Astrocyte of the cerebellum (primary cell): ENCODE measurements around the gene RAB5B.

Experiments used
- DNase-seq: peaks from one replicate; pipeline ENCODE4 v3.0.0-alpha.2; 2011; ENCODE audit warnings: low read depth
- H3K4me3 ChIP-seq: 2 replicates; pipeline ENCODE4 v1.5.1; 2011; ENCODE audit warnings: mild to moderate bottlenecking, low read depth, low read length, moderate library complexity
- CTCF ChIP-seq: IDR thresholded peaks from 2 replicates; pipeline ENCODE4 v1.5.1; 2012; ENCODE audit warnings: low read length, low read depth, moderate library complexity, mild to moderate bottlenecking; ENCODE audit errors: missing control alignments
- in situ Hi-C: cut with HindIII; loops from 2 replicates; pipeline ENCODE4 v1.10.0; 2017; ENCODE audit warnings: low sequenced_read_pairs

The RAB5B gene

GRCh38 chr12:55963760-55964159 is 10.1 kb upstream of the RAB5B start:
- no peak for TF ChIP-seq CTCF
- in situ Hi-C loops, result no loop called here
- DNase-seq, result no peak
- H3K4me3 ChIP-seq, result no peak overlapping the region

GRCh38 chr12:55965240-55965639 is 8.6 kb upstream of the RAB5B start:
- no peak for TF ChIP-seq CTCF
- in situ Hi-C loops, result no loop called here
- DNase-seq, result no peak

GRCh38 chr12:55965941-55966407 is 7.9 kb upstream of the RAB5B start, which contains the start of gene PMEL:
Gene PMEL (minus strand): TSS chr12:55966042. CDS start chr12:55966011, 31 bp downstream.
- TF ChIP-seq CTCF, result no peak
- H3K4me3 ChIP-seq, result peak within 1 kb of the TSS; percentile 84
- in situ Hi-C loops, result no loop called here
- DNase-seq, result no peak

More at GRCh38 chr12:55965240-55965639, 8.6 kb upstream of the RAB5B start:
- H3K4me3 ChIP-seq, result no peak overlapping the region

- in situ Hi-C loops, result no loop called here
- no peak for DNase-seq
- TF ChIP-seq CTCF, result no peak
- peak within 1 kb of the TSS; percentile 84 for H3K4me3 ChIP-seq
These were observed 7.2 kb upstream of the RAB5B start, which contains the start of gene CDK2 for GRCh38 chr12:55966408-55967281. Gene CDK2 (plus strand): TSS chr12:55966830. CDS start chr12:55967009, 179 bp downstream.

GRCh38 chr12:55969356-55969755 is 4.5 kb upstream of the RAB5B start:
- no peak for TF ChIP-seq CTCF
- H3K4me3 ChIP-seq, result no peak overlapping the region
- in situ Hi-C loops, result no loop called here
- no peak for DNase-seq

- no peak for TF ChIP-seq CTCF
- DNase-seq, result no peak
- in situ Hi-C loops, result loop anchor here (10.0 kb wide), 1 partner anchor 64 kb away; no protein-coding TSS in a partner anchor
- H3K4me3 ChIP-seq, result no peak overlapping the region
These were observed 3.1 kb upstream of the RAB5B start for GRCh38 chr12:55970775-55971174.
